ENCODE data around the gene KRT28.

KRT28 gene

GRCh38 chr17:40799859-40800258 is at the start of gene KRT28:
KRT28 (minus strand) TSS chr17:40799959; CDS start chr17:40799893, 66 bp downstream.
- DNase-seq, result no peak

GRCh38 chr17:40848583-40849235 is 49.0 kb upstream of the KRT28 start:
- DNase-seq, result no peak

- no peak for DNase-seq
Measured at GRCh38 chr17:40846515-40847144, 46.9 kb upstream of the KRT28 start.

GRCh38 chr17:40844671-40845107 is 44.9 kb upstream of the KRT28 start:
- no peak for DNase-seq

- no peak for DNase-seq
Measured at GRCh38 chr17:40843242-40843641, 43.5 kb upstream of the KRT28 start.

GRCh38 chr17:40841246-40841645 is 41.5 kb upstream of the KRT28 start:
- DNase-seq, result no peak

GRCh38 chr17:40839194-40839593 is 39.4 kb upstream of the KRT28 start:
- DNase-seq, result no peak

- no peak for DNase-seq
Measured at GRCh38 chr17:40836020-40836419, 36.3 kb upstream of the KRT28 start.

- no peak for DNase-seq
Measured at GRCh38 chr17:40833882-40834281, 34.1 kb upstream of the KRT28 start.

- DNase-seq, result no peak
Measured at GRCh38 chr17:40832840-40833239, 33.1 kb upstream of the KRT28 start.

- DNase-seq, result no peak
Measured at GRCh38 chr17:40830085-40830776, 30.5 kb upstream of the KRT28 start.

GRCh38 chr17:40828454-40829044 is 28.8 kb upstream of the KRT28 start:
- DNase-seq, result no peak

GRCh38 chr17:40827746-40828453 is 28.1 kb upstream of the KRT28 start:
- no peak for DNase-seq

GRCh38 chr17:40825599-40825998 is 25.8 kb upstream of the KRT28 start:
- DNase-seq, result no peak

- no peak for DNase-seq
Measured at GRCh38 chr17:40824015-40824832, 24.5 kb upstream of the KRT28 start.

- DNase-seq, result no peak
Measured at GRCh38 chr17:40822132-40822812, 22.5 kb upstream of the KRT28 start, which contains the start of gene KRT10. KRT10 (minus strand) TSS chr17:40822614; CDS start chr17:40822585, 29 bp downstream.

GRCh38 chr17:40821536-40821935 is 21.8 kb upstream of the KRT28 start:
- no peak for DNase-seq

GRCh38 chr17:40820228-40820838 is 20.6 kb upstream of the KRT28 start:
- DNase-seq, result no peak

- no peak for DNase-seq
Measured at GRCh38 chr17:40819528-40820125, 19.9 kb upstream of the KRT28 start.

GRCh38 chr17:40818733-40819527 is 19.2 kb upstream of the KRT28 start:
- DNase-seq, result peak; percentile 89

All from retina (tissue), 1 donor.